DND-41 (cell line): ENCODE results near the gene GALNT12.

Experiments used
- EZH2 ChIP-seq: IDR thresholded peaks from 3 replicates; pipeline ENCODE4 v1.6.1; 2012; ENCODE audit warnings: borderline replicate concordance, low read depth, mild to moderate bottlenecking, moderate library complexity, low read length, inconsistent platforms; ENCODE audit not compliant: severe bottlenecking
- TF ChIP-seq, protein P1 (sequence below): IDR thresholded peaks from 2 replicates; pipeline ENCODE4 v1.5.1; 2012; ENCODE audit warnings: borderline replicate concordance, low read length, moderate library complexity, mild to moderate bottlenecking; ENCODE audit not compliant: poor library complexity, severe bottlenecking; ENCODE audit errors: extremely low read depth

DNA sequence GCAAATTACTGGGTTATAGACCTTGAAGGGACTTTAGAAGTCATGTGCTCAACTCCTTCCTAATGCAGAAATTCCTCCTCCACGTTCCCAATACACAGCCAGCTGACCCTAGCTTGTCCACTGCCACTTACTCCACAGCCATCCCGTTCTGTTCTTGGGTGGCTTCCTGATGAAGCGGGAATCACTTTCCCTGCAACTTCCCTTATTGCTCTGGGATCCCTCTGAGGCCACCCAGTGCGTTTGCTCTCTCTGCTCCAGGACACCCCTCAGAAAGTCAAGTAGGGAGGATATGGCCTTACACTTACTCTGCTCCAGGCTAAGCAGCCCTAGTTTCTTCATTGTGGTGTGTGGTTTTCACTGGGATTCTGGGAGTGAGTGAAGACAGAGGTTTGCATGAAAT lies 55.5 kb downstream of the GALNT12 start:
- TF ChIP-seq, protein P1, sequence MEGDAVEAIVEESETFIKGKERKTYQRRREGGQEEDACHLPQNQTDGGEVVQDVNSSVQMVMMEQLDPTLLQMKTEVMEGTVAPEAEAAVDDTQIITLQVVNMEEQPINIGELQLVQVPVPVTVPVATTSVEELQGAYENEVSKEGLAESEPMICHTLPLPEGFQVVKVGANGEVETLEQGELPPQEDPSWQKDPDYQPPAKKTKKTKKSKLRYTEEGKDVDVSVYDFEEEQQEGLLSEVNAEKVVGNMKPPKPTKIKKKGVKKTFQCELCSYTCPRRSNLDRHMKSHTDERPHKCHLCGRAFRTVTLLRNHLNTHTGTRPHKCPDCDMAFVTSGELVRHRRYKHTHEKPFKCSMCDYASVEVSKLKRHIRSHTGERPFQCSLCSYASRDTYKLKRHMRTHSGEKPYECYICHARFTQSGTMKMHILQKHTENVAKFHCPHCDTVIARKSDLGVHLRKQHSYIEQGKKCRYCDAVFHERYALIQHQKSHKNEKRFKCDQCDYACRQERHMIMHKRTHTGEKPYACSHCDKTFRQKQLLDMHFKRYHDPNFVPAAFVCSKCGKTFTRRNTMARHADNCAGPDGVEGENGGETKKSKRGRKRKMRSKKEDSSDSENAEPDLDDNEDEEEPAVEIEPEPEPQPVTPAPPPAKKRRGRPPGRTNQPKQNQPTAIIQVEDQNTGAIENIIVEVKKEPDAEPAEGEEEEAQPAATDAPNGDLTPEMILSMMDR: no peak
- TF ChIP-seq EZH2: no peak
